UCSD-AML1 (cell line): ENCODE measurements around the gene KLF11.
"Not testable (repeated sequence)": the region's sequence is repeated elsewhere in the genome, so short reads cannot be mapped to it uniquely, and the experiment has no call there.

Experiments
- DNase-seq: peaks from one replicate; lab custom pipeline; 2025; ENCODE audit not compliant: unreplicated experiment; lab: John Stamatoyannopoulos, UW

Gene KLF11

DNA sequence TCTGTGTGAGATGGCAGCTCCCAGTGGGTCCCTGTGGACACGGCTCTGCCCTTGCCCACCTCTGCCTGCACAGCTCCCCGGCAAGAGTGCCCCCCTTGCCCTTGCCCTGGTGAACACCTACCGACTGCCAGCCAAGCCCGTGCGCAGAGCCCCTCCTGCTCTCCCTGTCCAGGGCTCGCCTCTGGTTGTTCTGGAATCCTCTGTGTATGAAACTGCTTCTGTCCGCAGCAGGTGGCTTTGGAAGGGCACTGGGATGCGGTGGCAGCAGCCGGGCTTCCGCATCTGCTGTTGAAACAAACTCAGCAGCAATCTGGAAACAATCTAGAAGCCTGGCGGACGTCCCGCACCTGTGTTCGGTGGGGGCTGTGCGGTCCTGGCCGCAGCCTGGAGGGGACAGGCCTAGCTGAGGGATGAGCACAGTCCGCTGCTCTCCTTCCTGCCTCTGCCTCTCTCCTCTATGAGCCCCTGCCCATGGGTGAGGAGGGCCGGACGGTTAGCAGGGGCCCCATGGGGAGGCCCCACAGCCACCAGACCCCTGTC is 34.0 kb upstream of the KLF11 start:
- no peak for DNase-seq

DNA sequence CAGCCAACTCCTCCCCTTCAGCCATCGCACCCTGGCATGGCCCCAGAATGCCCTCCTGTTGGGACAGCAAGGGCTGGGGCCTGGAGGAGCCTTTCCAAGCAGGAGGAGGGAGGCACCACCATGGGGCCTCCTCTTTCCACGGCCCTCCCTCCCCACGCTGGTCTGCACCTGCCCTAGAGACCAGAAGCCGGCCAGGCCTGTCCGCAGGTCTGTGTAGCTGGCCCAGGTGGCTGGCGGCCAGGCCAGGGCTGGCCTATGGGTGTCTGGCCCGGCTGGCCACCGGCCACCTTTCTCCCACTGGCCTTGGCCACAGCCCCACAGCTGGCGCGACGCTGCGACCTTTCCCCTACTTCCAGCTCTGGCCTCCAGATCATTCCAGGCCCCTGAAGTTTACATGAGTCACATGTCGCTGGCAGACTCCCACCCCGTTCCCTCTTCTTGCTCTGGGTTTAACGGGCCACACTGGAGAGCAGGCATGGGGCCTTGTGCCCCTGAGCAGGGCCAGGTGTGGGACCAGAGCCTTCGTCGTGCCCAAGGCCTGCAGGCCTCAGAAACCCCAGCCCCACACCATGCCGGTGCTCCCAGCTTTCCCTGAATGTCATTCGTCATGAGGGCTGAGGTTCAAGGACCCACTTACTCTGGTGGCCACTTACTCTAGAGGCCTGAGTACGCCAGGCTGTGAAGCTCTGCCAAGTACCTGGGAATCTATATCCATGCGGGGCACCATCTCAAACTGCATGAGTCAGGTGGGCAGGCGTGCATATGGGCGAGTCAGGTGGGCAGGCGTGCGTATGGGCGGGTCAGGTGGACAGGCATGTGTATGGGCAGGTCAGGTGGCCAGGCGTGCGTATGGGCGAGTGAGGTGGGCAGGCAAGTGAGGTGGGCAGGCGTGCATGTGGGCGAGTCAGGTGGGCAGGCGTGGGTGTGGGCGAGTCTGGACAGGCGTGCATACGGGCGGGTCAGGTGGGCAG is 33.3 kb upstream of the KLF11 start:
- no peak for DNase-seq

DNA sequence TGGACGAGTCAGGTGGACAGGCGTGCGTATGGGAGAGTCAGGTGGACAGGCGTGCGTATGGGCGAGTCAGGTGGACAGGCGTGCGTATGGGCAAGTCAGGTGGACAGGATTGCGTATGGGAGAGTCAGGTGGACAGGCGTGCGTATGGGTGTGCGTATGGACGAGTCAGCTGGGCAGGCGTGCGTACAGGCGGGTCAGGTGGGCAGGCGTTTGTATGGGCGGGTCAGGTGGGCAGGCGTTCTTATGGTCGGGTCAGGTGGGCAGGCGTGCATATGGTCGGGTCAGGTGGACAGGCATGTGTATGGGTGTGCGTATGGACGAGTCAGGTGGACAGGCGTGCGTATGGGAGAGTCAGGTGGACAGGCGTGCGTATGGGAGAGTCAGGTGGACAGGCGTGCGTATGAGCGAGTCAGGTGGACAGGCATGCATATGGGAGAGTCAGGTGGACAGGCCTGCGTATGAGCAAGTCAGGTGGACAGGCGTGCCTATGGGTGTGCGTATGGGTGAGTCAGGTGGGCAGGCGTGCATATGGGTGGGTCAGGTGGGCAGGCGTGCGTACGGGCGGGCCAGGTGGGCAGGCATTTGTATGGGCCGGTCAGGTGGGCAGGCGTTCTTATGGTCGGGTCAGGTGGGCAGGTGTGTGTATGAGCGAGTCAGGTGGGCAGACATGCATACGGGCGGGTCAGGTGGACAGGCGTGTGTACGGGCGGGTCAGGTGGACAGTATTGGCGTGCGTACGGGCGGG is 32.3 kb upstream of the KLF11 start:
- DNase-seq = not testable (repeated sequence)

DNA sequence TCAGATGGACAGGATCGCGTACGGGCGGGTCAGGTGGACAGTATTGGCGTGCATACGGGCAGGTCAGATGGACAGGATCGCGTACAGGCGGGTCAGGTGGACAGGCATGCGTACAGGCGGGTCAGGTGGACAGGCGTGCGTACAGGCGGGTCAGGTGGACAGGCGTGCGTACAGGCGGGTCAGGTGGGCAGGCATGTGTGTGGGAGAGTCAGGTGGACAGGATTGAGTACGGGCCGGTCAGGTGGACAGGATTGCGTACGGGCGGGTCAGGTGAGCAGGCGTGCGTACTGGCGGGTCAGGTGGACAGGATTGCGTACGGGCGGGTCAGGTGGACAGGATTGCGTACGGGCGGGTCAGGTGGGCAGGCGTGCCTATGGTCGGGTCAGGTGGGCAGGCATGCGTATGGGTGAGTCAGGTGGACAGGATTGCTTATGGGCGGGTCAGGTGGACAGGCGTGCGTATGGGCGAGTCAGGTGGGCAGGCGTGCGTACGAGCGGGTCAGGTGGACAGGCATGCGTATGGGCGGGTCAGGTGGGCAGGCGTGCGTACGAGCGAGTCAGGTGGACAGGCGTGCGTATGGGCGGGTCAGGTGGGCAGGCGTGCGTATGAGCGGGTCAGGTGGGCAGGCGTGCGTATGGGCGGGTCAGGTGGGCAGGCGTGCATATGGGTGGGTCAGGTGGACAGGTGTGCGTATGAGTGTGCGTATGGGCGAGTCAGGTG is 31.6 kb upstream of the KLF11 start:
- not testable (repeated sequence) for DNase-seq

DNA sequence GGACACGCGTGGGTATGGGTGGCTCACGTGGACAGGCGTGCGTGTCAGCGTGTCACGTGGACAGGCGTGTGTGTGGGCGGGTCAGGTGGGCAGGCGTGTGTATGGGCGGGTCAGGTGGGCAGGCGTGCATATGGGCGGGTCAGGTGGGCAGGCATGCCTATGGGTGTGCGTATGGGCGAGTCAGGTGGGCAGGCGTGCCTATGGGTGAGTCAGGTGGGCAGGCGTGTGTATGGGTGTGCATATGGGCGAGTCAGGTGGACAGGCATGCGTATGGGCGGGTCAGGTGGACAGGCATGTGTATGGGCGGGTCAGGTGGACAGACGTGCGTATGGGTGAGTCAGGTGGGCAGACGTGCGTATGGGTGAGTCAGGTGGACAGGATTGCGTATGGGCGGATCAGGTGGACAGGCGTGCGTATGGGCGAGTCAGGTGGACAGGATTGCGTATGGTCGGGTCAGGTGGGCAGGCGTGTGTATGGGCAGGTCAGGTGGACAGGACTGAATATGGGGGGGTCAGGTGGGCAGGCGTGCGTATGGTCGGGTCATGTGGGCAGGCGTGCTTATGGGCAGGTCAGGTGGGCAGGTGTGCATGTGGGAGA is 30.9 kb upstream of the KLF11 start:
- DNase-seq = not testable (repeated sequence)

DNA sequence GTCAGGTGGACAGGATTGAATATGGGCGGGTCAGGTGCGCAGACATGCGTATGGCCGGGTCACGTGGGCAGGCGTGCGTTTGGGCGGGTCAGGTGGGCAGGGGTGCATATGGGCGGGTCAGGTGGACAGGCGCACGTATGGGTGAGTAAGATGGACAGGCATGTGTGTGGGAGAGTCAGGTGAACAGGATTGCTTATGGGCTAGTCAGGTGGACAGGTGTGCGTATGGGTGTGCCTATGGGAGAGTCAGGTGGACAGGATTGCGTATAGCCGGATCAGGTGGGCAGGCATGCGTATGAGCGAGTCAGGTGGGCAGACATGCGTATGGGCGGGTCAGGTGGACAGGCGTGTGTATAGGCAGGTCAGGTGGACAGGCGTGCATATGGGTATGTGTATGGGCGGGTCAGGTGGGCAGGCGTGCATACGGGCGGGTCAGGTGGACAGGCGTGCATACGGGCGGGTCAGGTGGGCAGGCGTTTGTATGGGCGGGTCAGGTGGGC is 30.3 kb upstream of the KLF11 start:
- no peak for DNase-seq

DNA sequence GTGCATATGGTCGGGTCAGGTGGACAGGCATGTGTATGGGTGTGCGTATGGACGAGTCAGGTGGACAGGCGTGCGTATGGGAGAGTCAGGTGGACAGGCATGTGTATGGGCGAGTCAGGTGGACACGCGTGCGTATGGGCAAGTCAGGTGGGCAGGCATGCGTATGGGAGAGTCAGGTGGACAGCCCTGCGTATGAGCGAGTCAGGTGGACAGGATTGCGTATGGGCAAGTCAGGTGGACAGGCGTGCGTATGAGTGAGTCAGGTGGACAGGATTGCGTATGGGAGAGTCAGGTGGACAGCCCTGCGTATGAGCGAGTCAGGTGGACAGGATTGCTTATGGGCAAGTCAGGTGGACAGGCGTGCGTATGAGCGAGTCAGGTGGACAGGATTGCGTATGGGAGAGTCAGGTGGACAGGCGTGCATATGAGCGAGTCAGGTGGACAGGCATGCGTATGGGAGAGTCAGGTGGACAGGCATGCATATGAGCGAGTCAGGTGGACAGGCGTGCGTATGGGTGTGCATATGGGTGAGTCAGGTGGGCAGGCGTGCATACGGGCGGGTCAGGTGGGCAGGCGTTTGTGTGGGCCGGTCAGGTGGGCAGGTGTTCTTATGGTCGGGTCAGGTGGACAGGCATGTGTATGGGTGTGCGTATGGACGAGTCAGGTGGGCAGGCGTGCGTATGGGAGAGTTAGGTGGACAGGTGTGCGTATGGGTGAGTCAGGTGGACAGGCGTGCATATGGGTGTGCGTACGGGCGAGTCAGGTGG is 29.5 kb upstream of the KLF11 start:
- not testable (repeated sequence) for DNase-seq

DNA sequence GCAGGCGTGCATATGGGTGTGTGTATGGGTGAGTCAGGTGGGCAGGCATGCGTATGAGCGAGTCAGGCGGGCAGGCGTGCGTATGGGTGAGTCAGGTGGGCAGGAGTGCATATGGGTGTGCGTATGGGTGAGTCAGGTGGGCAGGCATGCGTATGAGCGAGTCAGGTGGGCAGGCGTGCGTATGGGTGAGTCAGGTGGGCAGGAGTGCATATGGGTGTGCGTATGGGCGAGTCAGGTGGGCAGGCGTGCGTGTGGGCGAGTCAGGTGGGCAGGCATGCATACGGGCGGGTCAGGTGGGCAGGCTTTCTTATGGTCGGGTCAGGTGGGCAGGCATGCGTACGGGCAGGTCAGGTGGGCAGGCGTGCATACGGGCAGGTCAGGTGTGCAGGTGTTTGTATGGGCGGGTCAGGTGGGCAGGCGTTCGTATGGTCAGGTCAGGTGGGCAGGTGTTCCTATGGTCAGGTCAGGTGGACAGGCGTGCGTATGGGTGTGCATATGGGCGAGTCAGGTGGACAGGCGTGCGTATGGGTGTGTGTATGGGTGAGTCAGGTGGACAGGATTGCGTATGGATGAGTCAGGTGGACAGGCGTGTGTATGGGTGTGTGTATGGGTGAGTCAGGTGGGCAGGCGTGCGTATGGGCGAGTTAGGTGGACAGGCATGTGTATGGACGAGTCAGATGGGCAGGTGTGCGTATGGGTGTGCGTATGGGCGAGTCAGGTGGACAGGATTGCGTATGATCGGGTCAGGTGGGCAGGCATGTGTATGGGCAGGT is 28.7 kb upstream of the KLF11 start:
- DNase-seq = no peak

DNA sequence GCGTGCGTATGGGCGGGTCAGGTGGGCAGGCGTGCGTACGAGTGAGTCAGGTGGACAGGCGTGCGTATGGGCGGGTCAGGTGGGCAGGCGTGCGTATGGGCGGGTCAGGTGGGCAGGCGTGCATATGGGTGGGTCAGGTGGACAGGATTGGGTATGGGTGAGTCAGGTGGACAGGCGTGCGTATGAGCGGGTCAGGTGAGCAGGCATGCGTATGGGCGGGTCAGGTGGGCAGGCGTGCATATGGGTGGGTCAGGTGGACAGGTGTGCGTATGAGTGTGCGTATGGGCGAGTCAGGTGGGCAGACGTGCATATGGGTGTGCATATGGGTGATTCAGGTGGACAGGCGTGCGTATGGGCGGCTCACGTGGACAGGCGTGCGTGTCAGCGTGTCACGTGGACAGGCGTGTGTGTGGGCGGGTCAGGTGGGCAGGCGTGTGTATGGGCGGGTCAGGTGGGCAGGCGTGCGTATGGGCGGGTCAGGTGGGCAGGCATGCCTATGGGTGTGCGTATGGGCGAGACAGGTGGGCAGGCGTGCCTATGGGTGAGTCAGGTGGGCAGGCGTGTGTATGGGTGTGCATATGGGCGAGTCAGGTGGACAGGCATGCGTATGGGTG is 27.9 kb upstream of the KLF11 start:
- DNase-seq = not testable (repeated sequence)

DNA sequence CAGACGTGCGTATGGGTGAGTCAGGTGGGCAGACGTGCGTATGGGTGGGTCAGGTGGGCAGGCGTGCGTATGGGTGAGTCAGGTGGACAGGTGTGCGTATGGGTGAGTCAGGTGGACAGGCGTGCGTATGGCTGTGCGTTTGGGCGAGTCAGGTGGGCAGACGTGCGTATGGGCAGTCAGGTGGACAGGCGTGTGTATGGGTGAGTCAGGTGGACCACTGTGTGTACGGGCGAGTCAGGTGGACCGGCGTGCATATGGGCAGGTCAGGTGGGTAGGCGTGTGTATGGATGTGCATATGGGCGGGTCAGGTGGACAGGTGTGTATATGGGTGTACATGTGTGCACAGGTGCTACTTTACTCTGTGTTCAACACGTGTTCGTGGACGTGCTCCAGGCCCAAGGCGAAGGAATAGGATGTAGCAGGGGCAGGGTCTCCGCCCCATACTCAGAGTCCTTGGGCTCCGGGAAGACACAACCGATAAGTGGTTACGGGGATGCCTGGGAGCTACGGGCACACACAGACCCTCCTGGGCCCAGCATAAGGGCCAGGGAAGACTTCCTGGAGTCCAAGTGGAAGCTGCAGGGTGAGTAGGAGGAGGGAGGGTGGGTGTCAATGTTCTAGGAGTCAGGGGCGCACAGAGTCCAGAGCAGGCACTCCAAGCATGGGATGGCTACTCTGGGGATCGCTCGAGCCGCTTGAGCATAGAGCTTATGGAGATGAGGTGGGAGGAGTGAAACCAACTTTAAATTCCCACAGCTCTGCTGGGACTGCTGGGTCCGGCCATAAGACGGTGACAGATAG is 27.1 kb upstream of the KLF11 start:
- DNase-seq = no peak

DNA sequence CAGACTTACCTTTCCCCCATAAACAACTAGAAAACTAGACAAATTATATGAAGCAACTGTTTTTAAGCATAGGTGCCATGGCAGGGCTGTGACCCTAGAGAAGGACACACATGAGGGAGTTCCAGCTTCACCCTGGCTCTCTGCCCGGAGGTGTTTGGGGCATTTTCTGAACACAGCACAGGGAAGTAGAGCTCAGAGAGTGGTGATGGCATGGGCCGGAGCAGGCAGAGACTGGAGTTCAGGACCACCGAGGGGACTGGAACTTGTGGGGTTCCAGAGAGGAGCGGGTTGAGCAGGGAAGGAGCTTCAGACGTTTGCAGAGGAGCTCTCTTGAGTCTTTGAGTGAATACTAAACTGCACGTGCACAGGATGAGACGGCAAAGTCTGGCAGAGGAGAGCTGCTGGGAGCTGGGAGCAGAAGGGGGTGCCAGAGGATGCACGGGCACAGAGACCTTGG is 26.5 kb upstream of the KLF11 start:
- no peak for DNase-seq

DNA sequence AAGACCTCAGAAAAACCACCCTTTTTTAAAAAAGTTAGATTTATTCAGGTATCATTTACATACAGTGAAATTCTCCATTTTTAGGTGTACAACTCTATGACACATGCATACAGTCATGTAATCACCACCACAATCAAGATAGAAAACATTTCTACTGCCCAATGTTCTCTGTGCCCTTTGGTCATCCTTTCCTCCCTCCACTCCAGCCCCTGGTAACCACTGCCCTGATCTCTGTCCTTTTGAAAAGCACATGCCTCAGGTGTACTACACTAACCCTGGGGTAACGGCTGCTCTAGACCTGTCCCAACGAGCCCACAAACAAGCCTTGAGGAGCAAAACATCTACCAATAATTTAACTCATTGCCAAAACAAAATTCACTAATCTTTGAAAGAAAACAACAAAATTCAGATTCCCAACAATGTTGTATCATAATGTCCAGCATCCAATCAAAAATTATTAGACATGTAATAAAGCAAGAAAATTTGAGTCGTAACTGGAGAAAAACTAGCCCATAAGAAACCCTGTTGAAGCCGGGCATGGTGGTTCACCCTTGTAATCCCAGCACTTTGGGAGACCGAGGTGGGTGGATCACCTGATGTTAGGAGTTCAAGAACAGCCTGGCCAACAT is 25.9 kb upstream of the KLF11 start:
- no peak for DNase-seq

DNA sequence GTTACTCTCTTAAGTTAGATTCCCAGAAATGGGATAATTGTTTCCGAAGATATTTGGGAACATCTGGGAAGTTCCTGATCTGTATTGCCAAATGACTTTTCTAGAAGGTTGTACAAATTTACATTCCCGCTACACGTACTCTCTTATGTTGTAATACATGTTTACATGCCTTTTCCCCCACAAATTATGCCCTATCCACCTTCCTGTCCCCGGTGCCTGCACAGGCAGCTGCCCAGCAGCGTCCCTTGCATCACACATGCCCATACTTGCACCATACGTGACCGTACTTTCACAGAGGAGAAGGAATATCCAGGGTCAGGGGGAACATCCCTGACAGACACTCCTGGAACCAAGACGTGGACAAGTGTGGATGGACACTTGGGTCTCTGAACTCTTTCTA is 24.2 kb upstream of the KLF11 start:
- DNase-seq = no peak

DNA sequence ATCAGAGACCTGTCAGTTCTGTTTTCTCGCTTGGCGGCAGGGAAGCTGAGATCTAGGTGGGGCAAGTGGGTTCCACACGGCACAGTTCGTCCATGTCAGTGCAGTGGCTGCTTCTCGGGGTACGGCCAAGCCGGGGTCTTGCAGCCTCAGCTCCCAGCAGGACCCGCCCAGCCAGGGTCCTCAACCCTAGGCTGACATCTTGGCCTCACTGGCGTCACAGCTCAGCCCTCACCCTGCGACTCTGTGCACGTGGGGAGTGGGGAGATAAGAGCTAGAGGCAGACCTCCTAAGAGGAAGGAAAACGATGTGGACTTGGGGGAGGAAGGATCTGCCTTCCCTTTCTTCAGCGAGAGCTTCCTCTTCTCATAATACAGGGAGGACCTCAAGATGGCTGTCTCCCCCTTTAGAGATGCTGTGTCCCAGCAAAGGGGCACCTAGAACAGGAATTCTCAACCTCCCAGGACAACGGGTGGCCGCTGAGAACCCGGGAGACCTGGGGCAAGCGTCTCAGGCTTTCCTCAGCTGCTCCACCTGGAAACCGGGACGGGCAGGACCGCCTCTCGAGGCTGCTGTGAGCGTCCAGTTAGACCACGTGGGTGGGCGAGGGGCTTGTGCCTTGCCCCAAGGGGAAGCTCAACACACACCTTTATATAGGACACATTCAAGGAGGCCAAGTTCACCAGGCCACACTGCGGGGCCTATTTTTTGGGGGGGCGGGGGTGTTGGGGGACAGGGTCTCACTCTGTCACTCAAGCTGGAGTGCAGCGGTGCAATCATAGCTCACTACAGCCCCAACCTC is 23.5 kb upstream of the KLF11 start:
- DNase-seq = peak; percentile 35

DNA sequence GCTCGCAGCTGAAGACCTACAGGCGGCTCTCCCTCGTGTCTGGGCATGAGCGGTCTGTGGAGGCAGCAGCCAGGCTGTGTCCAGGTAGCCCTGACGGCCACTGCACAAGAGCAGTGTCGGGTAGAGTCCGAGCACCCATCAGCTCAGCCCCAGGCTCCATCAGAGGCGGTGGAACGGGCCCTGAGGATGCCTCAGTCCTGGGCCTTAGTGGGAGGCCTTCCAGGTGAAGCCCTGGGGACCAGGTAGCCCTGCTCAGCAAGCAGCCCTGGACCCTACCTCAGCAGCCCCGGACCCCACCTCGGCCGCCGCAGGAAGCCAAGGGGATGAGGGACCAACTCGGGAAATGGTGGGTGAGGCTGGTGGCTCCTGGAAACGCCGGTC is 21.3 kb upstream of the KLF11 start:
- DNase-seq = no peak

DNA sequence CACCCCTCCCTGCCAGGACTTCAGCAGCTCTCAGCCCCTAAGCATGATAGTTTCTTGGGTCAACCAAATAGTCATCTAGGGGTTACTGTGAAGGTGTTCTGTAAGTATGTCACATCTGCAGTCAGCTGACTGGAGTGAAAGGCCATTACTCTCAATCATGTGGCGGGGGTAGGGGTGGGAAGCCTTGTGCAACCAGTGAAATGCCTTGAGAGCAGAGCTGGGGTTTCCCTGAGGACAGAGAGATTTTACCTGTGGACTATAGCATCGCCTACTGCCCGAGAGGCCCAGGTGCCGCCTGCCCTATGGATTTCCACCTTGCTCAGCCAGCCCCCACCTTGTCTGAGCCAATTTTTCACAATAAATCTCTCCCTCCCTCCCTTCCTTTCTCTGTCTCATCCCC is 20.9 kb upstream of the KLF11 start:
- no peak for DNase-seq
